ENCODE measurements around the gene DCXR.

DNA sequence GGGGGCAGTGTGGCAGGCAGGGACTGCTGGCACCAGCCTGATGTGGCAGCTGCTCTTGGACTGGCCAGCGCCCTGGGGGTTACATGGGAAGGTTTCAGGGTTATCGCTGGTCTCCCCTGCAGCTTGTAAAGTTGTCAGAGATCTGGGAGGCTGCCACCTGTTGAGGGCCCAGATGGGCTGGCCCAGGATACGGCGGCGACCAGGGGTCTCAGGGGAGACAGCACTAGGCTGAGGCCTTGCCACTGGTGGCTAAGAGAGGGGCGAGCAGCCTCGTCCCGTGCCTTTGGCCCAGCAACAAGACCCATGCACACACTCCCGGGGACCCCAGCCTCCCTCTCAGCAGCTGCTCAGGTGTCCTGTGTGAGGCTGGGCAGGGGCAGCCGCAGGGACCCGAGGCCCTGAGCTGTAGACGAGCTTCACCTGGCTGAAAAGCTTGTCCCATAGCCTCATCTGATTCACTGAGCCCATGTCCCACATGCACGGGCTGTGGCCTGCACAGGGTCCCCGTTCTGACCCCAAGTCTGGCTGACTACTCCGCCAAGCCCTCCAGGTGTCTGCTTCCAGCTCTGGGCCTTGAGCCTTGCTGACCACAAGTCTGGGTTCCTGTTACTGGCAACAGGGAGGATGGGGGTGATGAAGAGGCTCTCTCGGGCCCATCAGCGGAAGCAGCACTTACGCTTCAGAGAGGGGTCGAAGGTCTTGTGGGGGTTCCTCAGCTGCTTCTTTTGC lies 21.9 kb upstream of the DCXR start:
- no peak for TF ChIP-seq SUZ12 (IDR thresholded peaks at IDR 0.05; ENCODE audit: extremely low read depth, insufficient read depth, insufficient read length)
- no peak for TF ChIP-seq ZNF274 (IDR thresholded peaks at IDR 0.05; ENCODE audit: low read depth, low read length)

Measured in NT2/D1 (cell line).